ENCODE results near the gene DAB2.
A peak's percentile ranks its signal among the peaks of the same experiment; 100 is the strongest.

Gene DAB2

GRCh38 chr5:39424736-39425637 lies at the start of gene DAB2:
DAB2 (minus strand) TSS chr5:39424980; CDS start chr5:39394320, 30,660 bp downstream.
- DNase-seq: peak; percentile 94 to 97 (median 95)

- DNase-seq: no peak
These were observed 48.5 kb upstream of the DAB2 start for GRCh38 chr5:39473156-39473775.

GRCh38 chr5:39471836-39472508 lies 47.2 kb upstream of the DAB2 start:
- DNase-seq: no peak

GRCh38 chr5:39470811-39471210 lies 46.0 kb upstream of the DAB2 start:
- peak; percentile 29 to 39 (median 38) for DNase-seq

GRCh38 chr5:39469777-39470415 lies 45.1 kb upstream of the DAB2 start:
- DNase-seq: peak; percentile 46 to 63 (median 53)

- peak; percentile 25 to 64 (median 62) for DNase-seq
These were observed 44.4 kb upstream of the DAB2 start for GRCh38 chr5:39469176-39469575.

GRCh38 chr5:39466846-39467245 lies 42.1 kb upstream of the DAB2 start:
- DNase-seq: peak; percentile 50 to 85 (median 83)

- no peak for DNase-seq
These were observed 41.1 kb upstream of the DAB2 start for GRCh38 chr5:39465843-39466242.

GRCh38 chr5:39465097-39465496 lies 40.3 kb upstream of the DAB2 start:
- no peak for DNase-seq

- no peak for DNase-seq
These were observed 39.3 kb upstream of the DAB2 start for GRCh38 chr5:39464088-39464487.

- no peak for DNase-seq
These were observed 37.4 kb upstream of the DAB2 start for GRCh38 chr5:39462211-39462610.

- DNase-seq: peak; percentile 66 to 76 (median 69)
These were observed 36.4 kb upstream of the DAB2 start for GRCh38 chr5:39461007-39461682.

- no peak for DNase-seq
These were observed 35.1 kb upstream of the DAB2 start for GRCh38 chr5:39459907-39460306.

- DNase-seq: no peak
These were observed 34.3 kb upstream of the DAB2 start for GRCh38 chr5:39459071-39459470.

GRCh38 chr5:39455645-39456044 lies 30.9 kb upstream of the DAB2 start:
- DNase-seq: no peak

GRCh38 chr5:39453606-39454005 lies 28.8 kb upstream of the DAB2 start:
- DNase-seq: no peak

- no peak for DNase-seq
These were observed 28.1 kb upstream of the DAB2 start for GRCh38 chr5:39452846-39453245.

GRCh38 chr5:39451276-39451941 lies 26.6 kb upstream of the DAB2 start:
- no peak for DNase-seq

- no peak for DNase-seq
These were observed 25.7 kb upstream of the DAB2 start for GRCh38 chr5:39450487-39450886.

- DNase-seq: no peak
These were observed 24.8 kb upstream of the DAB2 start for GRCh38 chr5:39449591-39449990.

- DNase-seq: no peak
These were observed 23.8 kb upstream of the DAB2 start for GRCh38 chr5:39448506-39449128.

Measured in suppressor macrophage treated with lipopolysaccharide for 1 hour (primary cell).